ENCODE results near the gene KRT82.

- TF ChIP-seq CTCF (IDR thresholded peaks at IDR 0.05) (no peak), POLR2A (IDR thresholded peaks at IDR 0.05) (no peak)
These were observed 14.5 kb downstream of the KRT82 start for GRCh38 chr12:52391618-52392002.
